ENCODE results near the gene AP1G2. TPM values are rescaled to one million over a fixed set of nuclear protein-coding genes. Genes with fewer than 3 reads are reported as not detected.

The AP1G2 gene
- polyA plus RNA-seq, 1 of the 3 experiments (the other 2 are of a cell fraction): 88.3 TPM

DNA sequence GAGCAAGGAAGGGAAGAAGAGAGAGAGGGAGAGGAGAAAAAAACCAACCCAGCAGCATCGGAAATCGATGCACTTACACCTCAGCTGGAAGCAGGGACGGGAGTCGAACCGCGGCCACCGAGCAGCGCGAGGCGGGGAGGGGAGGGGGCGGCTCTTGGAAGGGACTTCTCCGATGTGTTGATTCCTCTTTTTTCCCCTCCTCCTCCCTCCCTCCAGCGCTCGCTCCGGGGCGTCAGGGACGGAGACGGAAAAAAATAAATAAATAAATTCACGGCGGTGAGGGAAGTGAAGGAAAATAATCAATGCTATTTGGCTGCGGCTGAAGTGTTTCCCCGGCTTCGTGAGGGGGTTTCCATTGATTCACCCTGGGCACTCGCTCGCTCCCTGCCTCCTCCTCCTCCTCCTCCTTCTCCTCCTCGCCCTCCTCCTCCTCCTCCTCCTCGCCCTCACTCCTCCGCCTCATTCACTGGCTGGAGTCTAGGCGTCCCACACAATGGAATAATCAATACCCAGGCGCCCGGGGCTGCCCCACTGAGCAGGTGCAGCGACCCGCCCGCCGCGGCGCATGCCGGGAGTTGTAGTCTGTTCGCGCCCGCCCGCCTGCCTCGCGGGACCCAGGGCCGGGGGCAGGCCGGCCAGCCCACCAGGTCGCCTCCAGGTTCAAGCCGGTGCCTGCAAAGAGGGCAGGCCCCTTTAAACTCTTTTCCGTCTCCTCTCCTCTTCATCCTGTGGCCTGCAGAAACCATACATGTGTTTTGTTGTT is 16.1 kb downstream of the AP1G2 start, which contains the start of gene ZFHX2 (continued):
- TF ChIP-seq GABPA (IDR thresholded peaks at IDR 0.05; ENCODE audit: low read depth) (no peak), EZH2phosphoT487 (IDR thresholded peaks at IDR 0.05; ENCODE audit: borderline replicate concordance, low read depth) (no peak), MXI1 (IDR thresholded peaks at IDR 0.05; ENCODE audit: low read depth, low read length) (0 out of 2 replicates have a peak, but pooled peaks have one; percentile 3), MEF2A (IDR thresholded peaks at IDR 0.05; ENCODE audit: borderline replicate concordance, low read depth) (no peak), EP300 (IDR thresholded peaks at IDR 0.05; ENCODE audit: borderline replicate concordance in 1 of 2, low read depth in 1 of 2, low read length in 1 of 2) (no peak), JUND (IDR thresholded peaks at IDR 0.05) (no peak), TEAD4 (IDR thresholded peaks at IDR 0.05; ENCODE audit: borderline replicate concordance, insufficient read depth) (no peak), CHD2 (IDR thresholded peaks at IDR 0.05; ENCODE audit: low read length, partially characterized antibody) (peak; percentile 96), ELF1 (IDR thresholded peaks at IDR 0.05) (no peak), TCF12 (IDR thresholded peaks at IDR 0.05) (no peak; the same call in 1 of the 2 replicates), TAF1 (IDR thresholded peaks at IDR 0.05; ENCODE audit: borderline replicate concordance, low read depth, low read length) (no peak; the same call in 1 of the 2 replicates)
- TF ChIP-seq, protein P1, sequence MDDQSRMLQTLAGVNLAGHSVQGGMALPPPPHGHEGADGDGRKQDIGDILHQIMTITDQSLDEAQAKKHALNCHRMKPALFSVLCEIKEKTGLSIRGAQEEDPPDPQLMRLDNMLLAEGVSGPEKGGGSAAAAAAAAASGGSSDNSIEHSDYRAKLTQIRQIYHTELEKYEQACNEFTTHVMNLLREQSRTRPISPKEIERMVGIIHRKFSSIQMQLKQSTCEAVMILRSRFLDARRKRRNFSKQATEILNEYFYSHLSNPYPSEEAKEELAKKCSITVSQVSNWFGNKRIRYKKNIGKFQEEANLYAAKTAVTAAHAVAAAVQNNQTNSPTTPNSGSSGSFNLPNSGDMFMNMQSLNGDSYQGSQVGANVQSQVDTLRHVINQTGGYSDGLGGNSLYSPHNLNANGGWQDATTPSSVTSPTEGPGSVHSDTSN (IDR thresholded peaks at IDR 0.05): no peak

- H3K4me3 ChIP-seq (ENCODE audit: low read depth in 2 of 2, low read length in 1 of 2): peak overlapping the region; percentile 75 to 97
- peak; percentile 69 for DNase-seq
- H3K27me3 ChIP-seq (ENCODE audit: insufficient read depth): no peaks in the 10 kb centered on the region
- no peaks in the 10 kb centered on the region for H3F3A ChIP-seq (replicated peaks; ENCODE audit: insufficient read depth)
- no peaks in the 10 kb centered on the region for H3K36me3 ChIP-seq (replicated peaks in 1 of 2; ENCODE audit: control insufficient read depth in 1 of 2, insufficient read depth in 2 of 2, low read length in 1 of 2)
- 13% methylated on average over 37 of the region's 37 CpGs for WGBS (ENCODE audit: low lambda C conversion rate)
- peak overlapping the region in 1 of 2 experiments; percentile 80; a peak in 2 of 4 replicates for H3K27ac ChIP-seq (ENCODE audit: low read depth in 2 of 2, low read length in 1 of 2)
- TF ChIP-seq USF1 (IDR thresholded peaks at IDR 0.05; ENCODE audit: borderline replicate concordance, low read depth): no peak
- TF ChIP-seq MEF2A (IDR thresholded peaks at IDR 0.05; ENCODE audit: borderline replicate concordance, low read depth): no peak
- TF ChIP-seq FOXM1 (IDR thresholded peaks at IDR 0.05; ENCODE audit: low read depth): no peak
- no peak for TF ChIP-seq EP300 (IDR thresholded peaks at IDR 0.05; ENCODE audit: borderline replicate concordance in 1 of 2, low read depth in 1 of 2, low read length in 1 of 2)
- TF ChIP-seq GABPA (IDR thresholded peaks at IDR 0.05; ENCODE audit: low read depth): no peak
- TF ChIP-seq FOXJ3 (CRISPR knock-in tag; IDR thresholded peaks at IDR 0.05): no peak
- TF ChIP-seq SIN3A (IDR thresholded peaks at IDR 0.05; ENCODE audit: borderline replicate concordance, low read depth, low read length): no peak
- ChIA-PET CTCF (interaction anchor here (0.7 to 2.2 kb wide), 7 partner anchors 8 to 72 kb away, joined by 3 to 11 read pairs (median 4); no protein-coding TSS in a partner anchor), POLR2A (no interaction called here)
- peak overlapping the region; percentile 88 for H3K4me2 ChIP-seq
- peaks cover 5 to 19% of the 10 kb centered on the region in 2 experiments; a peak in 2 of 4 replicates for H3K4me1 ChIP-seq (ENCODE audit: control insufficient read depth in 1 of 2, insufficient read depth in 2 of 2, low read depth in 1 of 2, low read length in 1 of 2)
- H3K9me3 ChIP-seq: no peaks in the 10 kb centered on the region
- H3K9ac ChIP-seq: peak overlapping the region; percentile 69
- no peaks in the 10 kb centered on the region for H3K79me2 ChIP-seq (ENCODE audit: insufficient read depth)
- H2AFZ ChIP-seq (ENCODE audit: low read depth): peak overlapping the region; percentile 94
- no peaks in the 10 kb centered on the region for H4K20me1 ChIP-seq (ENCODE audit: insufficient read depth)
- no peaks in the 10 kb centered on the region for H3K9me2 ChIP-seq
Measured at GRCh38 chr14:23550812-23551265, 16.8 kb downstream of the AP1G2 start.
